GM12891 (cell line): Measurements from ENCODE around the gene AVL9.

Experiments used
- DNase-seq: peaks from one replicate; pipeline ENCODE4 v3.0.0; 2011; ENCODE audit warnings: low spot score; ENCODE audit not compliant: insufficient read length
- FAIRE-seq: peaks from 2 replicates; lab custom pipeline; 2011; peaks lifted over from hg19 to GRCh38; lab: Jason Lieb, UNC
- PAX5 ChIP-seq: IDR thresholded peaks from 2 replicates; pipeline ENCODE4 v1.6.1; 2011; ENCODE audit warnings: low read length, moderate library complexity, mild to moderate bottlenecking; ENCODE audit not compliant: insufficient read depth, severe bottlenecking
- POLR2A ChIP-seq: IDR thresholded peaks from 2 replicates; pipeline ENCODE4 v1.6.1; 2011; ENCODE audit warnings: low read depth, low read length, control low read depth
- POLR2AphosphoS5 ChIP-seq: IDR thresholded peaks from 2 replicates; pipeline ENCODE4 v1.6.1; 2011; ENCODE audit warnings: low read depth, low read length, control low read depth
- POU2F2 ChIP-seq: IDR thresholded peaks from 2 replicates; pipeline ENCODE4 v1.6.1; 2011; ENCODE audit warnings: low read depth, mild to moderate bottlenecking, control low read depth, low read length, moderate library complexity
- SPI1 ChIP-seq: IDR thresholded peaks from 2 replicates; pipeline ENCODE4 v1.6.1; 2011; ENCODE audit warnings: low read depth, low read length, control low read depth
- TAF1 ChIP-seq: IDR thresholded peaks from 2 replicates; pipeline ENCODE4 v1.6.1; 2011; ENCODE audit warnings: low read depth, low read length, control low read depth

AVL9 gene

DNA sequence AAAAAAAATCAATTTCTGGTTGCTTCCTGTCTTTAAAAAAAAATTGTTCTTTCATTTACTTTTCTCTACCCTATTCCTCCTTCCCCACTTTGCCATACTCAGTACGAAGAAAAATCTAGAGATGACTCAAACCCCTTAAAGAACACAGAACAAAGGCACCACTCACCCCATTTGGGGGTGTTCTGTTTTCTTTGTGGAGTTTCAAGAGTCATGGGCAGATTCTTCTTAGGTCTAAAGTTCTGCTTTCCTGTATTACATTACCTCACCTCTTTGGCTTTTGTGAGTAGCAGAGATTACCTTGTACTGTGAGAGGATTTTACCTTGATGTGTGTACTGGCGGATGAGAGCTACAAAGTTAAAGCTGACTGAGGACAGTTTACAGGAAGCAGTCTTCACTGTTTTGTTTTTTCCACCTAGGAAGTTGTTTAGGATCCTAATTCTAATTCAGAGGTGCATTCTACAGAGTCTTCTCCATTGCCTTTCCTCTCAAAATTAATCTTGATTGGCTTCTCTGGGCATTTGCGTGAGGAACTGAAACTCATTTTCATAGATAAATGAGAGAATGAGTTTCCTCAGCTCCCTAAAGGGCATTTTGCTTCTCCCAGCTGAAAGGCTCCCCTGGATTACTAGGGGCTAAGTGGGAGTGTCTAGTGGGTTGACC, 20.7 kb downstream of the AVL9 start:
- FAIRE-seq: peak; percentile 26
- TF ChIP-seq PAX5: no peak
- TF ChIP-seq SPI1: peak; percentile 95
- DNase-seq: no peak

DNA sequence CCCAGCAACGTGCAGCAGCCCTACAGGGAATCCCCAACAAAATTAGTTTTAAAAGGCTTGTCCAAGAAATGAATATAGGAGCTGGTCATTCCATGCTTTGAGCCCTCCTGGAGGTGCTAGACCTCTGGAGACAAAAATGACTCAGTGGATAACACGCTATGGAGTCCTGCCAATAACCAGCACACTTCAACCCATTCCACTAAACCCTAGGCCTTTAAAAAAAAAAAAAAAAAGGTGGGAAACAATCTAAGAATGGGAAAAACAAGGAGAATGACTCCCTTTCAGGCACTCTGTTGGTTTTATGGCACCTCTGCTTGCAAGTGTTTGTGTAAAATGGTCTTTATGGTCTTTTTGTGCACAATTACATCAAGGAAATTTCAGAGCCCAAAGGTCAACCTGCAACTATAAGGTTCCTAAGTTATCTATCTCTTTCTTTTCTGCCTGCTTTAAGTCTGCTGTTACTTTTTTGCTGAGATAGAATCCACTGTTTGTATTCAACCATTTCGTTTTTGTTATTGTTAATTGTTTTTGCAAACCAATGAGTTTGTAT, 21.3 kb downstream of the AVL9 start:
- TF ChIP-seq SPI1 (no peak), POLR2AphosphoS5 (no peak), TAF1 (no peak), PAX5 (no peak), POLR2A (no peak), POU2F2 (no peak)
- DNase-seq (no peak), FAIRE-seq (no peak)

DNA sequence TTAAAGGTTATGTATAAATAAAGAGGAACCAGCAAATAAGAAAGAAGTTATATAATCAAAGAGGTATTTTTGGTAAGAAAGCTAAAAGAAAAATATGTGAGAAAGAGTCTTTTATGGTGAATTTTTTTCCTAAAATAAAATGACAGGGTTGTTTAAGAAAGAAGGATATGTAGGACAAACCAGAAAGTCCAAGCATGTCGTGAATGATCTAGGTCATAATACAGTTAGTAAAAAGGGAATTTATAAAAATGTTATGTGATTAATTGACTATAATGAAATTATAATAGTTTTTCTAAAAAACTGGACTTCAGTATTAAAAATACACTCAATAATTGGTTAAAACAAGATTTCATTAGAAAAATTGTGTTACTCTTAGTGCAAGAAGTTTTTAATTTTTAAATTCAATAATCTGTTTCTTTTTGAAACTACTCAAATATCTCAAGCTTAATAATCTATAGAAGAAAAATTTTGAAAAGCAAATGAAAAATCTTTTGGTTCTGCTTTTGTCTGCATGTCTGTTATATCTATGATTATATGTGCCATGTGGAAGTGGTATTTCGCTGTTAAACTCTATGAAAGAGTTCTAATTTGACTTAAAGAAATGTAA, 23.3 kb downstream of the AVL9 start:
- FAIRE-seq: no peak
- DNase-seq: no peak
- TF ChIP-seq PAX5 (no peak), POLR2A (no peak), SPI1 (no peak), POLR2AphosphoS5 (no peak), TAF1 (no peak), POU2F2 (no peak)

DNA sequence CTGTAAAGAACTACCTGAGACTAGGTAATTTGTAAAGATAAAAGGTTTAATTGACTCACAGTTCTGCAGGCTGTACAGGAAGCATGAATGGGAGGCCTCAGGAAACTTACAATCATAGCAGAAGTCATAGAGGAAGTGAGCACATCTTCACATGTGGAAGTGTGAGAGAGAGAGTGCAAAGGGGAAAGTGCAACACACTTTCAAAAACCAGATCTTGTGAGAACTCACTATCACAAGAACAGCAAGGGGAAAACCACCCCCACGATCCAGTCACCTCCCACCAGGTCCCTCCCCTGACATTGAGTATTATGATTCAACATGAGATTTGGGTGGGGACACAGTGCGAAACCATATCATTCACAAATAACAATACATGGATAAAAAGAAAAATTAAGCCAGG, 24.5 kb downstream of the AVL9 start:
- TF ChIP-seq POU2F2 (no peak), POLR2A (no peak), PAX5 (no peak), POLR2AphosphoS5 (no peak), SPI1 (peak; percentile 43; the same call in 1 of the 2 replicates), TAF1 (no peak)
- no peak for FAIRE-seq
- no peak for DNase-seq

DNA sequence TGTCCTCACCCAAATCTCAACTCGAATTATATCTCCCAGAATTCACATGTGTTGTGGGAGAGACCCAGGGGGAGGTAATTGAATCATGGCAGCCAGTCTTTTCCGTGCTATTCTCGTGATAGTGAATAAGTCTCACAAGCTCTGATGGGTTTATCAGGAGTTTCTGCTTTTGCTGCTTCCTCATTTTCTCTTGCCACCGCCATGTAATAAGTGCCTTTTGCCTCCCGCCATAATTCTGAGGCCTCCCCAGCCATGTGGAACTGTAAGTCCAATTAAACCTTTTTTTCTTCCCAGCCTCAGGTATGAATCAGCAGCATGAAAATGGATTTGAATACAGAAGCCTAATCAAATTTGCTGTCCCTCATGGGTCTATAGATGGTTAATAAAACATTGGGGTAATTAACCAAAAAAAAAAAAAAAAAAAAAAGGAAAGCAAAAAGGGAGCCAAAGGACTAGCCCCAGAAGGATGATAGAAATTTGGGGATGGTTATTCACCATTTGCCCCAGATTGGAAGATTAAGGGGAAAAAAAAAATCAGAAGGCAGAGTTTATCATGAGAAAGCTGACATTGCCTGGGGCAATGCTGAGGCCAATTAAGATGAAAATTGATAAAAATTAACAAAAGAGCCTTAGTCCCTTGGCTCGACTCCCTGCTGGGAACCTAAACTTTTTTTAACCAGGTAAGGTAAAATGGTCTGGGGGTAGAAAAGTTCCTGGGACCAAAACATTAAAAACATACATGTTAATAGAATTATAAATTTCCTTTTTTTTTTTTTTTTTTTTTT, 27.6 kb downstream of the AVL9 start:
- no peak for DNase-seq
- no peak for FAIRE-seq
- TF ChIP-seq PAX5 (no peak), POU2F2 (no peak), POLR2AphosphoS5 (no peak), TAF1 (no peak), SPI1 (no peak), POLR2A (no peak)

DNA sequence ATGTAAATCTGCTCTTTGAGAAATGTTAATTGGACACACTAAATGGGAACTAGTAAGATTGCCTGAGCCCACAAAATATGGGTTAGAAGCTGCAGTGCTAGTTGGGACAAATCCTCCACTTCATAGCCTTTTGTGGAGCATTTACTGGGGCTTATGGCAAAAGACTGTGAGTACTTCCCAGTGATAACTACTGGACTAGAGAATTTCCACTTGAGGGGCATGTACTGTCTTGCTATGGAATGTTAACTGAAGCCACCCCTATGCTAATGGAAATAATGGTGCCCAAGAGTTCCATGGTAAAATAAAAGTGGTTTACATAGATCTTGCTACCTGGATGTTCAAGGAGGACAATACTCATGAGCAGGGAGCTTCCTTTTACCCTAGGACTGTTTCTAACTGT, 29.3 kb downstream of the AVL9 start:
- FAIRE-seq (no peak), DNase-seq (no peak)
- TF ChIP-seq POLR2AphosphoS5: no peak
- no peak for TF ChIP-seq PAX5
- TF ChIP-seq SPI1: no peak
- no peak for TF ChIP-seq POLR2A
- TF ChIP-seq TAF1: no peak
- TF ChIP-seq POU2F2: no peak

DNA sequence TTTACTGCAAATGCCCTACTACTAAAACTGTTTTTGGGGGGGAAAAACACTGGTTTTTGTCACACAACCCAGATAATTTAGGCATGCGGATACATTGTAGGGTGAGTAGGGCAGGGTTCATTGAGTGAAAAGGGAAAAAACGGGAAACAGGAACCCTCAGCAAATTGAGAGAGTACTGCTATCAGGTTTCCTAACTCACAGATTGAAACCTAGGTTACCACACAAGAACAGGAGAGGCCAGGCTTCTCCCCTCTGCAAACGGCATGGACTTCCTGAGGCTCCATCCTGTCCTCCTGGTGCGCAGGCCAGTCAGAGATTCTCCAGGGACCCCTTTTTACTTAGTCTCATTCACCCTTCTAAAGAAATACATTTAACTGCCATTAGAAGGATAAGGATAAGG, 30.6 kb downstream of the AVL9 start:
- FAIRE-seq (no peak), DNase-seq (no peak)
- TF ChIP-seq TAF1 (no peak), POLR2A (no peak), PAX5 (no peak), POU2F2 (no peak), SPI1 (no peak), POLR2AphosphoS5 (no peak)

DNA sequence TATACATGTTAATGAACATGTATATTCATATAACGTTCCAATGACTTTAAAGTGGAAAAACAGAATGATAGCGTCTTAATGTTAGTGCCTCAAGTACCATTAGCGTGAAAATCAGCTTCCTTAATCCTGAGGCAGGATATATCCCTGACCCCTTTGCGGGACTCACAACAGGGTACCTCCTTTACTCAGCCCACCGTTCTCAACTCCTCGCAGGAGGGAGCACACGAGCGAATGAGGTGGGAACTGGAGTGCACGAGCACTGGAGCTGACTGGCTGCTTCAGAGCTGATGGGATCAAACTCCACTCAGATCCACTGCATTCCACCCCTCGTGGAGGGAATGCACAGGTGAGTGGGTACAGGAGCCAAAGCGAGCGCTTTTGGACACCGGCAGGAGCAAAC, 36.1 kb downstream of the AVL9 start:
- no peak for TF ChIP-seq POU2F2
- no peak for TF ChIP-seq TAF1
- no peak for TF ChIP-seq PAX5
- no peak for TF ChIP-seq POLR2A
- TF ChIP-seq SPI1: no peak
- no peak for TF ChIP-seq POLR2AphosphoS5
- DNase-seq (no peak), FAIRE-seq (no peak)

DNA sequence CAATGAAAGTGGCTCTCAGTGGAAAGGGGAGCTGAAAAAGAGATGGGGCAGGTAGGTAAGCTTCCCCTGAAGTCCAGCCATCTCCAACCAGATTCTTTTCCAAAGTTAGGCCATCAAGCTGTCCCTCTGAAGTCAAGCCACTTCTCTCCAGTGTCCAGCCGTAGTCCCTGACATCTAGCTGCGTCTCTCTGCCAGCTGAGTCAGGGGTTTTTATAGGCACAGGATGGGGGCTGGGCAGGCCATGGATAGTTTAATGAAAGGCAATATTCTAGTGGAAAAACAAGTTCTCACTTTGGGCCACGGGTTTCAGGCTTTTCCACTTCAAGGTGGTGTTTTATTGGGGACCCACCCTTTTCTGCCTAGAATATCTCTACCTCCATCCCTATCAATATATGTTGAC, 36.8 kb downstream of the AVL9 start:
- FAIRE-seq (no peak), DNase-seq (no peak)
- TF ChIP-seq POLR2A (no peak), POU2F2 (no peak), PAX5 (no peak), TAF1 (no peak)
